WI38 (cell line): ENCODE data around the gene DENND4A.
"Not testable (repeated sequence)": the region's sequence is repeated elsewhere in the genome, so short reads cannot be mapped to it uniquely, and the experiment has no call there.

Source experiments
- H3K4me3 ChIP-seq: 2 replicates; pipeline ENCODE4 v1.5.1; 2011; ENCODE audit warnings: low read depth, mild to moderate bottlenecking, control low read depth, low read length
- TF ChIP-seq, protein P1 (sequence below): IDR thresholded peaks from 2 replicates; pipeline ENCODE4 v1.5.1; 2012; ENCODE audit warnings: low read depth, mild to moderate bottlenecking, control low read depth, low read length

The DENND4A gene

GRCh38 chr15:65743637-65744252 is 48.3 kb downstream of the DENND4A start:
- H3K4me3 ChIP-seq: no peak overlapping the region
- TF ChIP-seq, protein P1, sequence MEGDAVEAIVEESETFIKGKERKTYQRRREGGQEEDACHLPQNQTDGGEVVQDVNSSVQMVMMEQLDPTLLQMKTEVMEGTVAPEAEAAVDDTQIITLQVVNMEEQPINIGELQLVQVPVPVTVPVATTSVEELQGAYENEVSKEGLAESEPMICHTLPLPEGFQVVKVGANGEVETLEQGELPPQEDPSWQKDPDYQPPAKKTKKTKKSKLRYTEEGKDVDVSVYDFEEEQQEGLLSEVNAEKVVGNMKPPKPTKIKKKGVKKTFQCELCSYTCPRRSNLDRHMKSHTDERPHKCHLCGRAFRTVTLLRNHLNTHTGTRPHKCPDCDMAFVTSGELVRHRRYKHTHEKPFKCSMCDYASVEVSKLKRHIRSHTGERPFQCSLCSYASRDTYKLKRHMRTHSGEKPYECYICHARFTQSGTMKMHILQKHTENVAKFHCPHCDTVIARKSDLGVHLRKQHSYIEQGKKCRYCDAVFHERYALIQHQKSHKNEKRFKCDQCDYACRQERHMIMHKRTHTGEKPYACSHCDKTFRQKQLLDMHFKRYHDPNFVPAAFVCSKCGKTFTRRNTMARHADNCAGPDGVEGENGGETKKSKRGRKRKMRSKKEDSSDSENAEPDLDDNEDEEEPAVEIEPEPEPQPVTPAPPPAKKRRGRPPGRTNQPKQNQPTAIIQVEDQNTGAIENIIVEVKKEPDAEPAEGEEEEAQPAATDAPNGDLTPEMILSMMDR: no peak

DNA sequence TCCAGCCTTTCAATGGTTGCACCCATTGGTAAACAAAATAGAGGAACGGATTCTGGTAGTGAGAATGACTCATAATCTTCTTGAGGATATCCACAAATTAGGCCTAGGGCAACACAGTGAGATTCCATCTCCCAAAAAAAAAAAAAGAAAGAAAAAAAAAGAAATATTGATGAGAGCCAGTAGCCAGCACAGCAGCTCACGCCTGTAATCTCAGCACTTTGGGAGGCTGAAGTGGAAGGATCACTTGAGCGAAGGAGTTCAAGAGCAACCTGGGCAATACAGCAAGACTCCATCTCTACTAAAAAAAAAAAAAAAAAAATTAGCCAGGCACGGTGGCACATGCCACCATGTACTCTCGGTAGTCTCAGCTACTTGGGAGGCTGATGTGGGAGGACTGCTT is 51.9 kb downstream of the DENND4A start:
- TF ChIP-seq, protein P1: no peak
- H3K4me3 ChIP-seq: no peak overlapping the region

GRCh38 chr15:65738649-65739048 is 53.4 kb downstream of the DENND4A start:
- no peak overlapping the region for H3K4me3 ChIP-seq
- TF ChIP-seq, protein P1: no peak

DNA sequence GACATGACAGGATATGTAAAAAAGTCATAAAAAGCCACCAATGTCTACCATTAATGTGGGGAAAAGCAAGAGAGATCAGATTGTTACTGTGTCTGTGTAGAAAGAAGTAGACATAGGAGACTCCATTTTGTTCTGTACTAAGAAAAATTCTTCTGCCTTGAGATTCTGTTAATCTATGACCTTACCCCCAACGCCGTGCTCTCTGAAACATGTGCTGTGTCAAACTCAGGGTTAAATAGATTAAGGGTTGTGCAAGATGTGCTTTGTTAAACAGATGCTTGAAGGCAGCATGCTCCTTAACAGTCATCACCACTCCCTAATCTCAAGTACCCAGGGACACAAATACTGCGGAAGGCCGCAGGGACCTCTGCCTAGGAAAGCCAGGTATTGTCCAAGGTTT is 58.5 kb downstream of the DENND4A start:
- not testable (repeated sequence) for H3K4me3 ChIP-seq

DNA sequence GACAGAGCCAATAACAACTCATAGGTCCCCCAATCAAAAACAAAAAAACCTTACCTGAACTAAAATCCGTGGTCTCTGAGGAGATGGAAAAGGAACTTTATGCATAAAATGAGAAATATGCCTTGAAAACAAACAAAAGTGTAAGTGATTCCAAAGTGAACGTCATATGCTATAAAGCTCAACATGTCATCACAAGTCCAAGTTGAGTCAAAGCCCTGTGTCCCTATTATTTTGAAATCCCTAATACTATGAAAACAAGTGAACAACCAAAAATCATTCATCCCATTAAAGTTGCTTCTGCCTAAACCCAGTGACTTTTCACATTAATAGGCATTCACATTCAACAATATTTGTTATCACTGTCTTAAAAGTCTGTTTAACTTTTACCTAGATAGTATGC is 59.4 kb downstream of the DENND4A start:
- TF ChIP-seq, protein P1: no peak
- H3K4me3 ChIP-seq: no peak overlapping the region

DNA sequence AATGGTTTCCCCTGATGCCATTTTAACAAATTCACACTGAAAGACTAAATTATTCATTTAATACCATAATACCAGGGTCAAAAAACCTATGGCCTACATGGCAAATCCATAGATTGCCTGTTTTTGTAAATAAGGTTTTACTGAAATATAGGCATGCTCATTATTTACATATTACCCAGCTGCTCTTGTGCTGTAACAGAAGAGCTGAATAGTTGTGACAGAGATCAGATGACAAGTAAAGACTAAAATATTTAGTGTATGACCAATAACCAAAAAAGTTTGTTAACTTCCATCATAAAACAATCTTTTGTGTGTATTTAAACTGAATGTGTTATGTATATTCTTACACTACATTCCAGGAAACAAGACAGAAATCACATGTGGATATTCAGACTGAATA is 60.2 kb downstream of the DENND4A start:
- TF ChIP-seq, protein P1: no peak
- H3K4me3 ChIP-seq: no peak overlapping the region

GRCh38 chr15:65730549-65731172 is 61.4 kb downstream of the DENND4A start:
- H3K4me3 ChIP-seq: no peak overlapping the region
- TF ChIP-seq, protein P1: no peak
